Measurements from ENCODE around the gene HMCN2.

- TF ChIP-seq CTCF (IDR thresholded peaks at IDR 0.05), result no peak
- no peak for TF ChIP-seq POLR2A (IDR thresholded peaks at IDR 0.05)
Measured at GRCh38 chr9:130244548-130245165, 20.9 kb upstream of the HMCN2 start.

Data from suprapubic skin (tissue), 3 donors.